ENCODE results near the gene HOMER2. TPM values are rescaled to one million over a fixed set of nuclear protein-coding genes. Genes with fewer than 3 reads are reported as not detected.

Gene HOMER2
- total and polyA plus RNA-seq, 2 of the 13 experiments (the other 11 are each of a cell fraction or from before 2014, with no cell fraction given), result 12.9 to 14.1 TPM

- no peaks in the 10 kb centered on the region for H4K20me1 ChIP-seq (ENCODE audit: insufficient read depth, low read length)
- FAIRE-seq (no peak), ATAC-seq (no peak), DNase-seq (ENCODE audit: low spot score) (no peak)
- H3K4me3 ChIP-seq (replicated peaks in 1 of 3; ENCODE audit: insufficient read depth in 1 of 3, low read depth in 2 of 3, low read length in 3 of 3), result no peak overlapping the region
- ChIA-PET CTCF (ENCODE audit: low intra/inter-chr PET ratio, low total read pairs) (no interaction called here), POLR2A (no interaction called here)
- H3K27ac ChIP-seq (ENCODE audit: extremely low read length, insufficient read depth, low read length), result no peak overlapping the region
- H3K9me3 ChIP-seq (ENCODE audit: low read length), result peaks cover 2% of the 10 kb centered on the region; the same call in 1 of the 2 replicates
- no peak overlapping the region for H3K9ac ChIP-seq (ENCODE audit: insufficient read depth, low read depth, low read length)
- BruUV-seq (replicated peaks), result no TSS peak
- no peak overlapping the region for H2AFZ ChIP-seq (ENCODE audit: low read length)
- no peaks in the 10 kb centered on the region; a peak in 1 of 5 replicates for H3K27me3 ChIP-seq (ENCODE audit: control insufficient read depth in 1 of 2, insufficient read depth in 2 of 2, low read length in 2 of 2)
- intact Hi-C loops (cut with micrococcal nuclease; ENCODE audit: unreplicated experiment), result no loop called here
- TF ChIP-seq PLSCR1 (CRISPR knock-in tag; IDR thresholded peaks at IDR 0.05; ENCODE audit: borderline replicate concordance) (no peak), ZNF879 (CRISPR knock-in tag; IDR thresholded peaks at IDR 0.05) (no peak), ZUFSP (CRISPR knock-in tag; IDR thresholded peaks at IDR 0.05; ENCODE audit: borderline replicate concordance) (no peak), BRF2 (CRISPR knock-in tag; IDR thresholded peaks at IDR 0.05) (no peak), SMC3 (IDR thresholded peaks at IDR 0.05; ENCODE audit: low read length) (no peak), ZFP36 (IDR thresholded peaks at IDR 0.05; ENCODE audit: borderline replicate concordance, low read depth, low read length, partially characterized antibody) (no peak), RBM39 (IDR thresholded peaks at IDR 0.05; ENCODE audit: low read depth, low read length, poor library complexity, severe bottlenecking) (no peak), TARDBP (CRISPR knock-in tag; IDR thresholded peaks at IDR 0.05) (no peak), ZNF34 (CRISPR knock-in tag; IDR thresholded peaks at IDR 0.05; ENCODE audit: borderline replicate concordance) (no peak), NFE2 (CRISPR knock-in tag; IDR thresholded peaks at IDR 0.05) (no peak), ZSCAN21 (CRISPR knock-in tag; IDR thresholded peaks at IDR 0.05; ENCODE audit: borderline replicate concordance) (no peak), TEF (CRISPR knock-in tag; IDR thresholded peaks at IDR 0.05) (no peak), TOPORS (CRISPR knock-in tag; IDR thresholded peaks at IDR 0.05) (no peak), TIGD3 (CRISPR knock-in tag; IDR thresholded peaks at IDR 0.05; ENCODE audit: borderline replicate concordance) (no peak), EZH2 (conservative IDR thresholded peaks at IDR 0.05; ENCODE audit: low read depth, low read length) (no peak), IKZF1 (IDR thresholded peaks at IDR 0.05) (no peak), KDM4B (CRISPR knock-in tag; IDR thresholded peaks at IDR 0.05) (no peak)
- WGBS (ENCODE audit: low lambda C conversion rate), result 94% methylated on average over 12 of the region's 16 CpGs
- H3K79me2 ChIP-seq (ENCODE audit: insufficient read depth, low read length), result no peaks in the 10 kb centered on the region
- in situ Hi-C loops (cut with HindIII; ENCODE audit: extremely low pct_ligation_motif_present, low pct_unique_long_range_greater_than_20kb), result no loop called here
- no peak overlapping the region for H3K4me2 ChIP-seq (ENCODE audit: low read depth, low read length)
- H3K36me3 ChIP-seq (replicated peaks in 1 of 2; ENCODE audit: control insufficient read depth in 1 of 2, insufficient read depth in 2 of 2, low read length in 2 of 2), result no peaks in the 10 kb centered on the region
- peaks cover 18% of the 10 kb centered on the region for H3K4me1 ChIP-seq (ENCODE audit: insufficient read depth, low read length)
Measured at GRCh38 chr15:82903511-82903910, 49.0 kb downstream of the HOMER2 start.
